H9 (cell line): Measurements from ENCODE around the gene TSTD1. TPM values are rescaled to one million over a fixed set of nuclear protein-coding genes. Genes with fewer than 3 reads are reported as not detected.

ENCODE experiments used
- DNase-seq: peaks from one replicate; pipeline ENCODE4 v3.0.0-alpha.2; 2017
- H2AFZ ChIP-seq: one replicate; pipeline ENCODE4 v1.6.1; 2013; ENCODE audit warnings: mild to moderate bottlenecking, low read length, control low read depth, moderate library complexity
- H2AK5ac ChIP-seq: 2 replicates; pipeline ENCODE4 v1.6.1; 2013; ENCODE audit warnings: low read length, control low read depth, mixed read lengths; ENCODE audit not compliant: insufficient read length
- H2BK120ac ChIP-seq: one replicate; pipeline ENCODE4 v1.6.1; 2013; ENCODE audit warnings: low read depth, mild to moderate bottlenecking, low read length, control low read depth, inconsistent platforms; ENCODE audit not compliant: poor library complexity, severe bottlenecking
- H2BK12ac ChIP-seq: 2 replicates; pipeline ENCODE4 v1.6.1; 2013; ENCODE audit warnings: low read length, control low read depth, mixed read lengths, low read depth; ENCODE audit not compliant: insufficient read length
- H2BK15ac ChIP-seq: 2 replicates; pipeline ENCODE4 v1.6.1; 2013; ENCODE audit warnings: low read depth, low read length, control low read depth
- H2BK20ac ChIP-seq: one replicate; pipeline ENCODE4 v1.6.1; 2013; ENCODE audit warnings: low read depth, mild to moderate bottlenecking, low read length, control low read depth, inconsistent platforms; ENCODE audit not compliant: poor library complexity, severe bottlenecking
- H2BK5ac ChIP-seq: 2 replicates; pipeline ENCODE4 v1.6.1; 2013; ENCODE audit warnings: low read length, control low read depth, mixed read lengths; ENCODE audit not compliant: insufficient read length
- H3K14ac ChIP-seq: 2 replicates; pipeline ENCODE4 v1.6.1; 2013; ENCODE audit warnings: low read length, control low read depth; ENCODE audit not compliant: insufficient read depth
- H3K18ac ChIP-seq: 2 replicates; pipeline ENCODE4 v1.6.1; 2013; ENCODE audit warnings: low read depth, mild to moderate bottlenecking, mixed read lengths, low read length, control low read depth; ENCODE audit not compliant: insufficient read length
- H3K23ac ChIP-seq: 2 replicates; pipeline ENCODE4 v1.6.1; 2013; ENCODE audit warnings: low read length, control low read depth, mixed read lengths, low read depth; ENCODE audit not compliant: insufficient read length
- H3K23me2 ChIP-seq: 2 replicates; pipeline ENCODE4 v1.6.1; 2013; ENCODE audit warnings: low read depth, mild to moderate bottlenecking, mixed read lengths, low read length, control low read depth; ENCODE audit not compliant: insufficient read length, poor library complexity, severe bottlenecking
- H3K27ac ChIP-seq: 2 replicates; pipeline ENCODE4 v1.5.1; 2013; ENCODE audit warnings: low read length, control low read depth, mixed read lengths, low read depth; ENCODE audit not compliant: insufficient read length
- H3K27me3 ChIP-seq: 2 replicates; pipeline ENCODE4 v1.6.1; 2013; ENCODE audit warnings: low read length, control low read depth, inconsistent platforms; ENCODE audit not compliant: insufficient read depth
- H3K4ac ChIP-seq: 2 replicates; pipeline ENCODE4 v1.6.1; 2013; ENCODE audit warnings: low read depth, mild to moderate bottlenecking, control low read depth, inconsistent platforms, low read length, moderate library complexity
- H3K4me1 ChIP-seq: 2 replicates; pipeline ENCODE4 v1.6.1; 2013; ENCODE audit warnings: low read length, control low read depth, inconsistent platforms; ENCODE audit not compliant: insufficient read depth
- H3K4me2 ChIP-seq: 2 replicates; pipeline ENCODE4 v1.6.1; 2013; ENCODE audit warnings: low read length, control low read depth, mixed read lengths; ENCODE audit not compliant: insufficient read length, insufficient read depth
- H3K56ac ChIP-seq: 2 replicates; pipeline ENCODE4 v1.6.1; 2013; ENCODE audit warnings: low read depth, mild to moderate bottlenecking, mixed read lengths, low read length, control low read depth; ENCODE audit not compliant: insufficient read length
- H3K79me1 ChIP-seq: 2 replicates; pipeline ENCODE4 v1.6.1; 2013; ENCODE audit warnings: low read depth, mild to moderate bottlenecking, moderate library complexity, low read length, control low read depth, inconsistent platforms; ENCODE audit not compliant: insufficient read depth, poor library complexity, severe bottlenecking
- H3K79me2 ChIP-seq: 2 replicates; pipeline ENCODE4 v1.6.1; 2013; ENCODE audit warnings: low read length, control low read depth, inconsistent platforms; ENCODE audit not compliant: insufficient read depth
- H3K9ac ChIP-seq: 2 replicates; pipeline ENCODE4 v1.6.1; 2013; ENCODE audit warnings: low read length, control low read depth, mixed read lengths; ENCODE audit not compliant: insufficient read length; ENCODE audit errors: extremely low read depth
- H3K9me3 ChIP-seq: one replicate; pipeline ENCODE4 v1.6.1; 2013; ENCODE audit warnings: low read depth, low read length, inconsistent platforms; ENCODE audit not compliant: control insufficient read depth
- H3T11ph ChIP-seq: one replicate; pipeline ENCODE4 v1.6.1; 2013; ENCODE audit warnings: mild to moderate bottlenecking, low read length, control low read depth, inconsistent platforms
- H4K20me1 ChIP-seq: one replicate; pipeline ENCODE4 v1.6.1; 2013; ENCODE audit not compliant: control insufficient read depth, insufficient read length, insufficient read depth
- H4K5ac ChIP-seq: 2 replicates; pipeline ENCODE4 v1.6.1; 2013; ENCODE audit warnings: low read depth, mild to moderate bottlenecking, mixed read lengths, low read length, control low read depth; ENCODE audit not compliant: insufficient read length
- H4K8ac ChIP-seq: replicated peaks from 2 replicates; pipeline ENCODE4 v1.6.1; 2013; ENCODE audit warnings: low read length, control low read depth, mixed read lengths, low read depth; ENCODE audit not compliant: insufficient read length
- H4K91ac ChIP-seq: 2 replicates; pipeline ENCODE4 v1.6.1; 2013; ENCODE audit warnings: low read depth, mild to moderate bottlenecking, moderate library complexity, mixed read lengths, low read length, control low read depth; ENCODE audit not compliant: insufficient read length
- H3K27ac Mint-ChIP-seq, 3 experiments: 2 replicates in 2 of 3; 3 replicates in 1 of 3; pipeline ENCODE4 v1.8.0; 2020 to 2021; ENCODE audit warnings: mixed read lengths in 3 of 3, mild to moderate bottlenecking in 1 of 3, moderate library complexity in 1 of 3
- H3K27me3 Mint-ChIP-seq: 2 replicates; pipeline ENCODE4 v1.8.0; 2021; ENCODE audit warnings: low read depth, mild to moderate bottlenecking, moderate library complexity, mixed read lengths
- H3K36me3 Mint-ChIP-seq, 3 experiments: 2 replicates in 2 of 3; 3 replicates in 1 of 3; pipeline ENCODE4 v1.8.0; 2020 to 2021; ENCODE audit warnings: low read depth in 3 of 3, mixed read lengths in 3 of 3; ENCODE audit not compliant: insufficient read depth in 1 of 3
- H3K4me1 Mint-ChIP-seq, 2 experiments: 2 replicates each; pipeline ENCODE4 v1.8.0; 2020; ENCODE audit warnings: mixed read lengths in 2 of 2
- H3K4me3 Mint-ChIP-seq, 2 experiments: 2 replicates in 1 of 2; 3 replicates in 1 of 2; pipeline ENCODE4 v1.8.0; 2020 to 2021; ENCODE audit warnings: mild to moderate bottlenecking in 2 of 2, mixed read lengths in 2 of 2, moderate library complexity in 1 of 2
- H3K9me3 Mint-ChIP-seq, 2 experiments: 2 replicates in 1 of 2; 3 replicates in 1 of 2; pipeline ENCODE4 v1.8.0; 2020; ENCODE audit warnings: mild to moderate bottlenecking in 2 of 2, mixed read lengths in 2 of 2, moderate library complexity in 1 of 2
- WGBS: extraction: QIAGEN DNeasy Blood & Tissue Kit; methylation state at CpG from one replicate; pipeline ENCODE4 v1.1.7; 2013; ENCODE audit warnings: missing lambda C conversion rate, low lambda C conversion rate, mixed read lengths; ENCODE audit not compliant: insufficient read length; ENCODE audit errors: extremely low coverage; 5-methylcytosine and 5-hydroxymethylcytosine counted together
- total RNA-seq: library from RNA; stranded (reverse); gene quantifications from 2 replicates; pipeline ENCODE4 v1.2.1, GENCODE V29; 2021
- TF ChIP-seq, protein P1 (sequence below): fragments of 200-600 bp; sonication (generic); conservative IDR thresholded peaks from 3 replicates; pipeline ENCODE4 v1.8.0; 2021; ENCODE audit warnings: antibody characterized with exemption, mild to moderate bottlenecking

The TSTD1 gene
- total RNA-seq, 1 experiment from 2014 or later: 73.7 TPM

DNA sequence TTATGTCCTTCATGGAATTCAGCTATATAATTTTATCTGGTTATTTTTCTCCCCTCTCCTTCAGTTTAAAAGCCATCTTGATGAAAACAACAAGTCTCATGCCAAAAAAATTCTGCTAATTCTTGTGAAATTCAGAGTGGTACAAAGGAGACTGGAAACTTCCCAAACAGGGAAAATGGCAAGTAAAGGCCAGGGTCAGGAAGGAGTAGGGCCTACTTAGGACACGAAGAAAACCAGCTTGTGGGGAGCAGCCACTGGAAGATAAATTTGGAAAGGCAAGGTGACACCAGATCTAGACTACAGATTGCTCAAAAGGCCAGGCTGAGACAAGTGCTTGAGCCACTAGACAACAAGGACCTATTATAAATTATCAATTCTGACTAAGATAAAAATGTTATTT is 6.4 kb downstream of the TSTD1 start:
- Mint-ChIP-seq H3K27me3 (no peaks in the 10 kb centered on the region), H3K27ac (no peak overlapping the region; a peak in 1 of 7 replicates), H3K36me3 (peaks cover 6 to 20% (median 18%) of the 10 kb centered on the region in 3 experiments; a peak in 6 of 7 replicates), H3K4me3 (no peak overlapping the region), H3K4me1 (peaks cover 10 to 21% of the 10 kb centered on the region in 2 experiments), H3K9me3 (peaks cover 14 to 15% of the 10 kb centered on the region in 2 experiments; a peak in 4 of 5 replicates)
- Histone ChIP-seq H3K4me2 (no peak overlapping the region), H4K5ac (no peak overlapping the region), H3K23ac (no peak overlapping the region), H2AFZ (no peak overlapping the region), H3K79me1 (no peaks in the 10 kb centered on the region), H3K18ac (no peak overlapping the region), H2BK20ac (no peak overlapping the region), H3K4ac (no peak overlapping the region), H3K14ac (no peak overlapping the region), H2BK5ac (no peak overlapping the region), H3K4me1 (no peaks in the 10 kb centered on the region; the same call in 1 of the 2 replicates), H3K56ac (no peak overlapping the region), H3K9ac (no peak overlapping the region), H2AK5ac (no peak overlapping the region), H2BK15ac (no peak overlapping the region), H3K23me2 (no peaks in the 10 kb centered on the region), H2BK120ac (no peak overlapping the region), H2BK12ac (no peak overlapping the region), H3K79me2 (no peaks in the 10 kb centered on the region), H3K9me3 (no peaks in the 10 kb centered on the region), H4K91ac (no peak overlapping the region), H3K27me3 (no peaks in the 10 kb centered on the region), H4K8ac (no peak overlapping the region), H3T11ph (no peak overlapping the region), H4K20me1 (no peaks in the 10 kb centered on the region), H3K27ac (no peak overlapping the region)
- no CpG with 5 or more reads among the region's 1 CpG for WGBS
- TF ChIP-seq, protein P1, sequence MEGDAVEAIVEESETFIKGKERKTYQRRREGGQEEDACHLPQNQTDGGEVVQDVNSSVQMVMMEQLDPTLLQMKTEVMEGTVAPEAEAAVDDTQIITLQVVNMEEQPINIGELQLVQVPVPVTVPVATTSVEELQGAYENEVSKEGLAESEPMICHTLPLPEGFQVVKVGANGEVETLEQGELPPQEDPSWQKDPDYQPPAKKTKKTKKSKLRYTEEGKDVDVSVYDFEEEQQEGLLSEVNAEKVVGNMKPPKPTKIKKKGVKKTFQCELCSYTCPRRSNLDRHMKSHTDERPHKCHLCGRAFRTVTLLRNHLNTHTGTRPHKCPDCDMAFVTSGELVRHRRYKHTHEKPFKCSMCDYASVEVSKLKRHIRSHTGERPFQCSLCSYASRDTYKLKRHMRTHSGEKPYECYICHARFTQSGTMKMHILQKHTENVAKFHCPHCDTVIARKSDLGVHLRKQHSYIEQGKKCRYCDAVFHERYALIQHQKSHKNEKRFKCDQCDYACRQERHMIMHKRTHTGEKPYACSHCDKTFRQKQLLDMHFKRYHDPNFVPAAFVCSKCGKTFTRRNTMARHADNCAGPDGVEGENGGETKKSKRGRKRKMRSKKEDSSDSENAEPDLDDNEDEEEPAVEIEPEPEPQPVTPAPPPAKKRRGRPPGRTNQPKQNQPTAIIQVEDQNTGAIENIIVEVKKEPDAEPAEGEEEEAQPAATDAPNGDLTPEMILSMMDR: no peak
- no peak for DNase-seq
